Stimulated activated naive B cell treated with anti-CD40 and anti-IgM and Interleukin-4, amounts not matched to agents 10 μg/mL and 1 μg/mL and 100 μg/mL, for 72 hours (primary cell): ENCODE data around the gene RAB31.
"Not testable (repeated sequence)": the region's sequence is repeated elsewhere in the genome, so short reads cannot be mapped to it uniquely, and the experiment has no call there.

ENCODE experiments used
- ATAC-seq, 2 donors: fragments of 150-1000 bp; cut with Tn5 transposase; replicated peaks; 2 replicates each; pipeline ENCODE4 v1.10.0; 2021; ENCODE audit warnings: moderate library complexity in 1 of 2
- DNase-seq: peaks from one replicate; pipeline ENCODE4 v3.0.0; 2021
- H3K27ac Mint-ChIP-seq: one replicate; pipeline ENCODE4 v1.8.0; 2022; ENCODE audit warnings: mild to moderate bottlenecking, mixed read lengths
- H3K27me3 Mint-ChIP-seq, 2 donors: one replicate each; pipeline ENCODE4 v1.8.0; 2022; ENCODE audit warnings: mixed read lengths in 2 of 2
- H3K36me3 Mint-ChIP-seq, 2 donors: one replicate each; pipeline ENCODE4 v1.8.0; 2022; ENCODE audit warnings: mixed read lengths in 2 of 2, mild to moderate bottlenecking in 1 of 2
- H3K4me1 Mint-ChIP-seq, 2 donors: one replicate each; pipeline ENCODE4 v1.8.0; 2022; ENCODE audit warnings: mixed read lengths in 2 of 2, mild to moderate bottlenecking in 1 of 2
- H3K4me3 Mint-ChIP-seq, 2 donors: one replicate each; pipeline ENCODE4 v1.8.0; 2022; ENCODE audit warnings: mild to moderate bottlenecking in 2 of 2, mixed read lengths in 2 of 2, moderate library complexity in 1 of 2
- H3K9me3 Mint-ChIP-seq, 2 donors: one replicate each; pipeline ENCODE4 v1.8.0; 2022; ENCODE audit warnings: mixed read lengths in 2 of 2, mild to moderate bottlenecking in 1 of 2

RAB31 gene

GRCh38 chr18:9757827-9758621 lies 49.9 kb downstream of the RAB31 start:
- peaks cover 0 to 3% of the 10 kb centered on the region in 2 donors for H3K9me3 Mint-ChIP-seq
- H3K27me3 Mint-ChIP-seq: peaks cover 0 to 8% of the 10 kb centered on the region in 2 donors
- H3K4me1 Mint-ChIP-seq: peaks cover 8 to 11% of the 10 kb centered on the region in 2 donors
- H3K27ac Mint-ChIP-seq: no peak overlapping the region
- DNase-seq (no peak), ATAC-seq (no peak)
- H3K4me3 Mint-ChIP-seq: no peak overlapping the region
- H3K36me3 Mint-ChIP-seq: peaks cover 6 to 15% of the 10 kb centered on the region in 2 donors

GRCh38 chr18:9758624-9759075 lies 50.5 kb downstream of the RAB31 start:
- H3K27me3 Mint-ChIP-seq: peaks cover 0 to 8% of the 10 kb centered on the region in 2 donors
- no peak overlapping the region for H3K4me3 Mint-ChIP-seq
- ATAC-seq: no peak
- peaks cover 0 to 3% of the 10 kb centered on the region in 2 donors for H3K9me3 Mint-ChIP-seq
- DNase-seq: no peak
- H3K36me3 Mint-ChIP-seq: peaks cover 6 to 15% of the 10 kb centered on the region in 2 donors
- H3K27ac Mint-ChIP-seq: no peak overlapping the region
- peaks cover 8 to 11% of the 10 kb centered on the region in 2 donors for H3K4me1 Mint-ChIP-seq

- ATAC-seq (no peak), DNase-seq (no peak)
- Mint-ChIP-seq H3K36me3 (peaks cover 6 to 15% of the 10 kb centered on the region in 2 donors), H3K27ac (no peak overlapping the region), H3K4me3 (no peak overlapping the region), H3K4me1 (peaks cover 7 to 9% of the 10 kb centered on the region in 2 donors), H3K27me3 (peaks cover 0 to 8% of the 10 kb centered on the region in 2 donors), H3K9me3 (peaks cover 0 to 3% of the 10 kb centered on the region in 2 donors)
Measured at GRCh38 chr18:9760641-9761040, 52.5 kb downstream of the RAB31 start.

GRCh38 chr18:9762526-9762925 lies 54.4 kb downstream of the RAB31 start:
- no peak for DNase-seq
- Mint-ChIP-seq H3K36me3 (peaks cover 6 to 15% of the 10 kb centered on the region in 2 donors), H3K4me3 (no peak overlapping the region), H3K27me3 (peaks cover 0 to 8% of the 10 kb centered on the region in 2 donors), H3K4me1 (peaks cover 4 to 10% of the 10 kb centered on the region in 2 donors), H3K9me3 (peaks cover 0 to 3% of the 10 kb centered on the region in 2 donors), H3K27ac (no peak overlapping the region)
- ATAC-seq: no peak

- Mint-ChIP-seq H3K4me3 (no peak overlapping the region), H3K27me3 (peaks cover 0 to 8% of the 10 kb centered on the region in 2 donors), H3K27ac (no peak overlapping the region), H3K9me3 (peaks cover 0 to 5% of the 10 kb centered on the region in 2 donors), H3K4me1 (peaks cover 4 to 10% of the 10 kb centered on the region in 2 donors), H3K36me3 (peaks cover 9 to 18% of the 10 kb centered on the region in 2 donors)
- no peak for ATAC-seq
- DNase-seq: no peak
Measured at GRCh38 chr18:9763157-9763556, 55.1 kb downstream of the RAB31 start.

GRCh38 chr18:9764011-9764481 lies 55.9 kb downstream of the RAB31 start:
- no peak overlapping the region for H3K27ac Mint-ChIP-seq

GRCh38 chr18:9765501-9765900 lies 57.4 kb downstream of the RAB31 start:
- peaks cover 11 to 15% of the 10 kb centered on the region in 2 donors for H3K36me3 Mint-ChIP-seq
- DNase-seq: no peak
- no peak overlapping the region for H3K4me3 Mint-ChIP-seq
- peaks cover 0 to 9% of the 10 kb centered on the region in 2 donors for H3K4me1 Mint-ChIP-seq
- H3K9me3 Mint-ChIP-seq: peaks cover 0 to 7% of the 10 kb centered on the region in 2 donors
- no peak for ATAC-seq
- peak overlapping the region; percentile 26 for H3K27ac Mint-ChIP-seq
- H3K27me3 Mint-ChIP-seq: peaks cover 0 to 6% of the 10 kb centered on the region in 2 donors

More at GRCh38 chr18:9764011-9764481, 55.9 kb downstream of the RAB31 start:
- Mint-ChIP-seq H3K4me3 (no peak overlapping the region), H3K36me3 (peaks cover 11 to 15% of the 10 kb centered on the region in 2 donors), H3K9me3 (peaks cover 0 to 7% of the 10 kb centered on the region in 2 donors), H3K4me1 (peaks cover 4 to 6% of the 10 kb centered on the region in 2 donors), H3K27me3 (peaks cover 0 to 6% of the 10 kb centered on the region in 2 donors)
- ATAC-seq: no peak
- DNase-seq: no peak

- DNase-seq: no peak
- no peak for ATAC-seq
- Mint-ChIP-seq H3K4me1 (peaks cover 4 to 11% of the 10 kb centered on the region in 2 donors), H3K9me3 (peaks cover 0 to 7% of the 10 kb centered on the region in 2 donors), H3K27me3 (peaks cover 0 to 6% of the 10 kb centered on the region in 2 donors), H3K27ac (no peak overlapping the region), H3K4me3 (no peak overlapping the region), H3K36me3 (peaks cover 11 to 13% of the 10 kb centered on the region in 2 donors)
Measured at GRCh38 chr18:9766076-9766481, 58.0 kb downstream of the RAB31 start.

GRCh38 chr18:9766740-9767139 lies 58.6 kb downstream of the RAB31 start:
- Mint-ChIP-seq H3K9me3 (peaks cover 0 to 7% of the 10 kb centered on the region in 2 donors), H3K4me3 (no peak overlapping the region), H3K36me3 (peaks cover 10 to 11% of the 10 kb centered on the region in 2 donors), H3K4me1 (peaks cover 11 to 15% of the 10 kb centered on the region in 2 donors), H3K27ac (no peak overlapping the region), H3K27me3 (peaks cover 5 to 12% of the 10 kb centered on the region in 2 donors)
- DNase-seq (no peak), ATAC-seq (no peak)

- H3K27me3 Mint-ChIP-seq: peaks cover 14 to 23% of the 10 kb centered on the region in 2 donors
- H3K27ac Mint-ChIP-seq, H3K36me3 Mint-ChIP-seq, ATAC-seq, H3K9me3 Mint-ChIP-seq, DNase-seq, H3K4me3 Mint-ChIP-seq: not testable (repeated sequence)
- peaks cover 14 to 19% of the 10 kb centered on the region in 2 donors for H3K4me1 Mint-ChIP-seq
Measured at GRCh38 chr18:9768071-9768691, 60.1 kb downstream of the RAB31 start.

GRCh38 chr18:9770111-9770510 lies 62.0 kb downstream of the RAB31 start:
- peaks cover 14 to 19% of the 10 kb centered on the region in 2 donors for H3K4me1 Mint-ChIP-seq
- not testable (repeated sequence) for H3K9me3 Mint-ChIP-seq, DNase-seq, H3K36me3 Mint-ChIP-seq, H3K27ac Mint-ChIP-seq, ATAC-seq, H3K4me3 Mint-ChIP-seq
- peaks cover 14 to 24% of the 10 kb centered on the region in 2 donors for H3K27me3 Mint-ChIP-seq

GRCh38 chr18:9771261-9771976 lies 63.3 kb downstream of the RAB31 start:
- peaks cover 0 to 4% of the 10 kb centered on the region in 2 donors for H3K9me3 Mint-ChIP-seq
- peak; percentile 89 to 92 for ATAC-seq

GRCh38 chr18:9771977-9772660 lies 64.0 kb downstream of the RAB31 start:
- Mint-ChIP-seq H3K36me3 (peaks cover 13 to 14% of the 10 kb centered on the region in 2 donors), H3K27me3 (peaks cover 25 to 27% of the 10 kb centered on the region in 2 donors), H3K27ac (no peak overlapping the region), H3K4me3 (no peak overlapping the region), H3K4me1 (peaks cover 12 to 19% of the 10 kb centered on the region in 2 donors), H3K9me3 (peaks cover 0 to 4% of the 10 kb centered on the region in 2 donors)
- DNase-seq (no peak), ATAC-seq (no peak)

More at GRCh38 chr18:9771261-9771976, 63.3 kb downstream of the RAB31 start:
- Mint-ChIP-seq H3K4me1 (peaks cover 12 to 19% of the 10 kb centered on the region in 2 donors), H3K27me3 (peaks cover 25 to 27% of the 10 kb centered on the region in 2 donors), H3K36me3 (peaks cover 10 to 14% of the 10 kb centered on the region in 2 donors), H3K4me3 (no peak overlapping the region), H3K27ac (peak overlapping the region; percentile 20)
- peak; percentile 52 for DNase-seq
